Psoas muscle (tissue), 8 donors: ENCODE results near the gene CLIP1. TPM values are rescaled to one million over a fixed set of nuclear protein-coding genes. Genes with fewer than 3 reads are reported as not detected.

ENCODE experiments used
- ATAC-seq, 4 donors: fragments of 200-7000 bp; cut with Tn5 transposase; one replicate each; pipeline ENCODE4 v1.9.1; 2020; ENCODE audit warnings: moderate library complexity in 3 of 4, mild to moderate bottlenecking in 2 of 4
- DNase-seq, 2 donors: peaks; one replicate each; pipeline ENCODE4 v3.0.0-alpha.2; 2020
- H3K27ac ChIP-seq: fragments of 200-600 bp; one replicate; pipeline ENCODE4 v1.8.0; 2022
- H3K27me3 ChIP-seq, 3 donors: fragments of 200-600 bp in 1 of 3; one replicate each; pipeline versions ENCODE4 v1.6.1 to v1.8.0; 2013 to 2022; ENCODE audit warnings: low read length in 2 of 3, mild to moderate bottlenecking in 2 of 3, moderate library complexity in 1 of 3; ENCODE audit not compliant: insufficient read depth in 3 of 3
- H3K36me3 ChIP-seq, 2 donors: fragments of 200-600 bp in 1 of 2; one replicate each; pipeline versions ENCODE4 v1.6.1 to v1.8.0; 2013 to 2022; ENCODE audit warnings: low read depth in 1 of 2, mild to moderate bottlenecking in 1 of 2, moderate library complexity in 1 of 2; ENCODE audit not compliant: insufficient read depth in 1 of 2
- H3K4me1 ChIP-seq: fragments of 200-600 bp; one replicate; pipeline ENCODE4 v1.8.0; 2022
- H3K4me3 ChIP-seq: fragments of 200-600 bp; one replicate; pipeline ENCODE4 v1.8.0; 2022; ENCODE audit warnings: mild to moderate bottlenecking
- H3K9me3 ChIP-seq: fragments of 200-600 bp; one replicate; pipeline ENCODE4 v1.8.0; 2022
- CTCF ChIP-seq: fragments of 200-600 bp; IDR thresholded peaks from one replicate; pipeline ENCODE4 v1.8.0; 2022; ENCODE audit warnings: antibody characterized with exemption
- WGBS, 3 donors: extraction: QIAGEN DNeasy Blood & Tissue Kit; methylation state at CpG; one replicate each; pipeline versions ENCODE4 v1.1.6 to v1.1.7; 2013; 5-methylcytosine and 5-hydroxymethylcytosine counted together
- intact Hi-C, 2 donors: fragments of 100-400 bp; cut with DNase I; formaldehyde crosslinking; loops; one replicate each; pipeline versions ENCODE4 v1.11.0 to v1.14.2; 2022
- polyA plus RNA-seq, 3 donors: library from polyadenylated mRNA; stranded (reverse); fragments of 200-250 nt; gene quantifications; one replicate each; pipeline ENCODE4 v1.2.3, GENCODE V29; 2013
- total RNA-seq, 4 donors: library from RNA; stranded (reverse); fragmentation: NEBNext Ultra II Directional in 2 of 4; extraction: Animal tissue kit (Norgen Biotek cat#: 25700) in 2 of 4; gene quantifications; one replicate each; pipeline versions ENCODE4 v1.2.1 to v1.2.4, GENCODE V29; 2021 to 2023
- donor health status: healthy with polysubstance abuse.
- donor health status: DM: no; HTN: no; CAD: no; lungs with moderate emphysema.
- donor health status: Bipolar disorder and iron deficiency.
- donor health status: healthy.
- donor health status: DM: yes; HTN: yes; CAD: no.
- donor health status: DM: no; HTN: no; CAD: no.
- donor health status: DM: no; HTN: no; CAD: no.
- donor health status: DM: yes; HTN: yes; CAD: no.

Gene CLIP1
- total and polyA plus RNA-seq, 7 donors, result 235 to 639 (median 458) TPM

- TF ChIP-seq CTCF, result no peak
- no peaks in the 10 kb centered on the region for H3K9me3 ChIP-seq
- H3K27me3 ChIP-seq, result no peaks in the 10 kb centered on the region
- WGBS, 3 donors, result 89 to 92% (median 92%) methylated on average over 5 of the region's 5 CpGs
- no peak for ATAC-seq
- no peak overlapping the region for H3K4me3 ChIP-seq
- no peaks in the 10 kb centered on the region for H3K4me1 ChIP-seq
- H3K27ac ChIP-seq, result peak overlapping the region; percentile 36
- intact Hi-C loops, result no loop called here
- DNase-seq, result peak in 1 of 2 donors; percentile 29
- H3K36me3 ChIP-seq, result peaks cover 17 to 100% of the 10 kb centered on the region in 2 donors
Measured at GRCh38 chr12:122312926-122313325, 109.5 kb downstream of the CLIP1 start.

GRCh38 chr12:122311696-122312095 is 110.8 kb downstream of the CLIP1 start:
- H3K27me3 ChIP-seq, result no peaks in the 10 kb centered on the region
- WGBS, 3 donors, result 88 to 93% (median 90%) methylated on average over 5 of the region's 5 CpGs
- no peak for TF ChIP-seq CTCF
- H3K27ac ChIP-seq, result no peak overlapping the region
- H3K4me1 ChIP-seq, result no peaks in the 10 kb centered on the region
- no peak for DNase-seq
- no peak overlapping the region for H3K4me3 ChIP-seq
- no peaks in the 10 kb centered on the region for H3K9me3 ChIP-seq
- no peak for ATAC-seq
- intact Hi-C loops, result no loop called here
- H3K36me3 ChIP-seq, result peaks cover 17 to 100% of the 10 kb centered on the region in 2 donors

GRCh38 chr12:122310626-122311333 is 111.7 kb downstream of the CLIP1 start:
- 69 to 81% (median 71%) methylated on average over 3 of the region's 3 CpGs for WGBS, 3 donors
- H3K4me3 ChIP-seq, result no peak overlapping the region
- no peaks in the 10 kb centered on the region for H3K4me1 ChIP-seq
- intact Hi-C loops, result no loop called here
- no peaks in the 10 kb centered on the region for H3K9me3 ChIP-seq
- ATAC-seq (peak in 3 of 4 donors; percentile 29 to 67 (median 59)), DNase-seq (no peak)
- no peak for TF ChIP-seq CTCF
- H3K27me3 ChIP-seq, result no peaks in the 10 kb centered on the region
- H3K27ac ChIP-seq, result peak overlapping the region; percentile 37
- peaks cover 17 to 100% of the 10 kb centered on the region in 2 donors for H3K36me3 ChIP-seq

- no peaks in the 10 kb centered on the region for H3K4me1 ChIP-seq
- no peak for TF ChIP-seq CTCF
- 74 to 83% (median 75%) methylated on average over 8 of the region's 8 CpGs for WGBS, 3 donors
- intact Hi-C loops, result no loop called here
- H3K9me3 ChIP-seq, result no peaks in the 10 kb centered on the region
- no peak overlapping the region for H3K27ac ChIP-seq
- DNase-seq, result no peak
- H3K36me3 ChIP-seq, result peaks cover 17 to 100% of the 10 kb centered on the region in 2 donors
- no peaks in the 10 kb centered on the region for H3K27me3 ChIP-seq
- H3K4me3 ChIP-seq, result no peak overlapping the region
- no peak for ATAC-seq
Measured at GRCh38 chr12:122309564-122310121, 112.8 kb downstream of the CLIP1 start.
